GM12801 (cell line): ENCODE measurements around the gene DAB1.

Source experiments
- TF ChIP-seq, protein P1 (sequence below): IDR thresholded peaks from one replicate; pipeline ENCODE4 v1.5.1; 2011; ENCODE audit warnings: control low read depth; ENCODE audit not compliant: insufficient read length; ENCODE audit errors: extremely low read depth

DAB1 gene

DNA sequence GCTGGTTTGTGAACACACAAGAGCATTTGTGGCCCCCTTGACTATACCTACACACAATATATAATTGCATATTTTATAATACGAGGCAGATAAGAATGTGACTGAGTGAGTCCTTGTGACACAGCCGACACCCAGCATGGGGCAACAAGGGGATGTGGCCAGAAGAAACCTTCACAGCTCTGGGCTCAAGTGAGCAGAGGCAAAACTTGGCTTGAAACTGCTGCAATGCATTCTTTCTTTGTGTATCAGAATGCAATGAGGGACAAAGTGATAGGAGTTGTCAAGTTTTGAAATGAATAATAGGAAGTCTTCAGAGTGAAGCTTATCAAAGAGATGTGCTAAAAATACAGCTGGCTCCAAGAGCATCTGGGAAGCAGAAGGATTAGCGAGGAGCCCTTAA is 334.0 kb downstream of the DAB1 start:
- TF ChIP-seq, protein P1, sequence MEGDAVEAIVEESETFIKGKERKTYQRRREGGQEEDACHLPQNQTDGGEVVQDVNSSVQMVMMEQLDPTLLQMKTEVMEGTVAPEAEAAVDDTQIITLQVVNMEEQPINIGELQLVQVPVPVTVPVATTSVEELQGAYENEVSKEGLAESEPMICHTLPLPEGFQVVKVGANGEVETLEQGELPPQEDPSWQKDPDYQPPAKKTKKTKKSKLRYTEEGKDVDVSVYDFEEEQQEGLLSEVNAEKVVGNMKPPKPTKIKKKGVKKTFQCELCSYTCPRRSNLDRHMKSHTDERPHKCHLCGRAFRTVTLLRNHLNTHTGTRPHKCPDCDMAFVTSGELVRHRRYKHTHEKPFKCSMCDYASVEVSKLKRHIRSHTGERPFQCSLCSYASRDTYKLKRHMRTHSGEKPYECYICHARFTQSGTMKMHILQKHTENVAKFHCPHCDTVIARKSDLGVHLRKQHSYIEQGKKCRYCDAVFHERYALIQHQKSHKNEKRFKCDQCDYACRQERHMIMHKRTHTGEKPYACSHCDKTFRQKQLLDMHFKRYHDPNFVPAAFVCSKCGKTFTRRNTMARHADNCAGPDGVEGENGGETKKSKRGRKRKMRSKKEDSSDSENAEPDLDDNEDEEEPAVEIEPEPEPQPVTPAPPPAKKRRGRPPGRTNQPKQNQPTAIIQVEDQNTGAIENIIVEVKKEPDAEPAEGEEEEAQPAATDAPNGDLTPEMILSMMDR, result no peak

DNA sequence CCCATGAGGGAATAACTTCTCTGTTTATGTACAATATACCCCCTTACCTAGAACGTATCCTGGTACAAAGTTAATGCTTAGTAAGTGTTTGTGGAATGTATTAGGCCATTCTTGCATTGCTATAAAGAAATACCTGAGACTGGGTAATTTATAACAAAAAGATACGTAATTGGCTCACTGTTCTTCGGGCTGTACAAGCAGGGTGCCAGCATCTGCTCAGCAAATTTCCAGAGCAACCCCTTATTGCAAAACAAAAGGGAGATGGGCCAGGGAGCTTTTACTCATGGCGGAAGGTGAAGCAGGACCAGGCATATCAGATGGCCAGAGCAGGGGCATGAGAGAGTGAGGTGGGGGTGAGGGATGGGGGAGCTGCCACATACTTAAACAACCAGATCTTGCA is 334.6 kb downstream of the DAB1 start:
- TF ChIP-seq, protein P1, result no peak

DNA sequence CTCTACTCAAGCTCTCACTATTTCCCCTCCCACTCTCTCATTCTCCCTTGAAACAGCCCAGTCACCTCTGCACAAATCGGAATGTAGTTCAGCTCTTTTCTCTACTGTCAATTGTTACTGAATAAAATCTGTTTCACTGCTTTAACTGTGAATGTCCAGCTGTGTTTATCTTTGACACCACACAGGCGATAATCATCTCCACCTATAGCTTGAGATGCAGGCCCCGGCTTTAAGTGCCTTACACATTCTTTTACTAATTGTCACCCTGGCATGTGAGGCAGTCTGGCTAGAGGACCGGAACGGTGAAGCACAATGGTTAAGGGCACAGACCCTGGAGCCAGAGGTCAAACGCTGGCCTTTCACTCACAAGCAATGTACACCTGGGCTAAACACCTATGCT is 335.2 kb downstream of the DAB1 start:
- TF ChIP-seq, protein P1, result no peak

DNA sequence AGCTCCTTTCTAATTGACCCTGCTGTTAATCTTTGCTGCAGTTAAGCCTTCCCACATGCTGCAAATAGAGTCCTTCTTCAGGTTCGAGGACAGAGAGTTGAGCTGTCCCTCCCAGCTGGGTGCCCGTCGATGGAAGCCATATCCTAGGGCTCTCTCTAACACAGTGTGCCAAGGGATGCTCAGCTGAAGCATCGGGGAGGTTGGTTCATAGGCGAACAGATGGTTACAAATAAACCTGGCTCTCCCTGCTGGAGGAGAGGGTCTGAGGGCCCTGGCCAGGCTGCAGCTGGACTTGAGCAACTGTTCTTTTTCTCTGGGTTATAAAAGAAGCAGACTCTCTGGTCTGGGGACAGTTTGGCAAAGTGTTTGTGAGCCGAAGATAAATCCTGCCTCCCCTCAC is 337.7 kb downstream of the DAB1 start:
- TF ChIP-seq, protein P1, result no peak

DNA sequence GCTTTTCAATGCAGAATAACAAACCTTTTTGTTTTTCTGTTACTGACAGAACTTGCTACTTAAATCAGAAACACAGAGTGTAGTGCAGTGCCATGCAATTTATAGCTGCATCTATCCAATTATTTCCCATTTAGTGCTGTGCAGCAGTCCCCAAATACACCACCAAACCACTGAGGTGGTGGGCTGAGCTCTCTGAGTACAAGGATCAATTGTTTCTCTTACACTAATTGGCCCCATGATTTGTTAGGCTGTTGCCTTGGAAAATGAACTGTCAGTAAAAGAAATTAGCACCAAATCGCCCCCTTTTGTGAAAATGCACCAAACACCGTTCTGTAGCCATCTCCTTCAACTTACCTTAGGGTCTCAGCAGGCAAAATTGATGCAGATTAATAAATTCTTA is 339.2 kb downstream of the DAB1 start:
- TF ChIP-seq, protein P1, result no peak

DNA sequence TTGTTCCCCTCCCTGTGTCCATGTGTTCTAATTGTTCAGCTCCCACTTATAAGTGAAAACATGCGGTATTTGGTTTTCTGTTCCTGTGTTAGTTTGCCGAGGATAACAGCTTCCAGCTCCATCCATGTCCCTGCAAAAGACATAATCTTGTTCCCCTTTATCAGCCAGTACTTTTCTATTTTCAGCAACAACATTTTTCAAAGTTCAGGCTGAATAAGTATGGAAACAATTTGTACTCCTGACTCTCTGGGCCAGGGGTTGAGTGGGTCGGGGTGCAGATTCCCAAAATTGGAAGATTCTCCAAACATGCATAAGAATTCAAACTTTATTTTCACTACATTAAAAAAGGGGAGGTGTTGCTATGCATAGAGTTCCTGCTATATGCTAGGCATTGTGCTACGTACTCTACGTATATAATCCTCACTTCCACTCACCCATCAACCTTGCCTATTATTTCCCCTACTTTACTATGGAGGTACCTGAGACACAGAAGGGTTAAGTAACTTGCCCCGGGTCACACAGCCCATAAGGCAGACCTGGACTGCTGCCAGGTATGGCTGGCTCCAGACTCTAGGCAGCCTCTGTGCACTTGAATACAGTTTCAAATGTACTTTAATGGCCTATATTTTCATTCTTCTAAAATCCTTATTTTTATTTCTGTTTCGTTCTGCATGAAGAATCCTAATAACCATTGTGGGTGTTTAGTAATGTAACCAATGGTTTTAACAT is 341.0 kb downstream of the DAB1 start:
- TF ChIP-seq, protein P1, result no peak

DNA sequence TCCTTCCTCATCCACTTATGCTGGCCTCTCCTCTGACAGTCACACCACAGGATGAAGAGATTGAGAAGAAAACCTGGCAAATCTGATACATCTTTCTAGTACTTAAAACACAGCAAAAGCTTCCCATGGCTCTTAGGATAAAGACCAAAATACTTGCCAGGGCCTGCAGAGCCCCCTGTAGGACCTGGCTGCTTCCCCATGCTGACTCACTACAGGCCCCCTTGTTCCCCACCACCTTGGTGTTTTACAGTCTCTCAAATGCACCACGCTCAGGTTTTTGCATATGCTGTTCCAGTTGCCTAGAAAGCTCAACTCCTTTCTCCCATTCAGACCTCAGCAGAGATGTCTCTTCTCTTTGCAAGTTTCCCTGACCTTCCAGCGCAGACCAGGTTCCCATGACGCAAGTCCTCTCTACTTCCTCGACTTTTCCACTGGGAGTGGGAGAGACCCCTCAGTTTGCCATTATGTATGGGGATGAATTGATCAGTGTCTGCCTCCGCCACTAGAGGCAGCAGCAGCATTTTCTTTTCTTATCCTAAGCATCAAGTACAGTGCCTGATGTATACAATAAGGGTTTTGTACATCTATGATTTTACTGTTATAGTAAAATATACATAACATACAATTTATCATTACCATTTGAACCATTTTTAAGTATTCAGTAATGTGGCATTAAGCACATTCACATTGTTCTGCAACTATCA is 344.3 kb downstream of the DAB1 start:
- TF ChIP-seq, protein P1, result no peak
